ENCODE measurements around the gene RPUSD1. TPM values are rescaled to one million over a fixed set of nuclear protein-coding genes. Genes with fewer than 3 reads are reported as not detected.

Gene RPUSD1
- total RNA-seq, 1 experiment from 2014 or later: 48.6 TPM

DNA sequence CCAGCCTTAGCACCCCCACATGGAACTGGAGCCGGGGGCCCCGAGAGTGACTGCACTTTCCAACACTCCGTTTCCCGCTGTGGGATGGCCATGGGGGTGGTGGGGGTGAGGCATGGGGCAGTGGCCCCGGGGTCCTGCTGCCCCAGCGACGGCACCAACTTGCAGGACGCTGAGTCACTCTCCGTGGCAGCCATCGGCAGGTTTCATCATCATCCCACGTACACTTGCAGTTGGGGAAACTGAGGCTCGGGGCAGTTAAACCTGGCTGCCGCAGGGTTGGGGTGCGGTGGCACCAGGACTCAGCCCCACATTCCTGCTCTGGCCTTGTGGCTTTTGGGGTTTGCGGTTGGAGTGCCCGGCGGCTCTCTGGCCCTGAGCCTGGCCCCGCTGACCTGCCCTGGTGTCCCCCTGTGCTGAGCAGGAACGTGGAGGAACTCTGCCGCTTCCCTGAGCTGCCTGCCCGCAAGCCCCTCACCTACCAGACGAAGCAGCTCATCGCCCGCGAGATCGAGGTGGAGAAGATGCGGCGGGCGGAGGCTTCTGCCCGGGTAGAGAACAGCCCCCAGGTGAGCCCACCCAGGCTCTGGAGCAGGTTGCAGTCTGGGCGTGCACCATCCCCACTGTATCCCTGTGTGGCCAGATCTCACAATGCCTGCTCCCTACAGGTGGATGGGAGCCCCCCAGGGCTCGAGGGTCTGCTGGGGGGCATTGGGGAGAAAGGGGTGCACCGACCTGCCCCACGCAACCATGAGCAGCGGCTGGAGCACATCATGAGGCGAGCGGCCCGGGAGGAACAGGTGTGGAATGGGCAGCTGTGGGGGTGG is 8.3 kb upstream of the RPUSD1 start:
- Histone ChIP-seq H2BK120ac (ENCODE audit: low read depth, low read length, poor library complexity, severe bottlenecking) (no peak overlapping the region), H2AK5ac (ENCODE audit: insufficient read length, low read length) (no peak overlapping the region), H3K4me2 (ENCODE audit: insufficient read depth, insufficient read length, low read length) (no peak overlapping the region), H3K27ac (ENCODE audit: insufficient read length, low read depth, low read length) (no peak overlapping the region), H3K79me2 (ENCODE audit: insufficient read depth, low read length) (no peaks in the 10 kb centered on the region), H2BK5ac (ENCODE audit: insufficient read length, low read length) (no peak overlapping the region), H3K9me3 (ENCODE audit: control insufficient read depth, low read depth, low read length) (no peaks in the 10 kb centered on the region), H2BK15ac (ENCODE audit: low read depth, low read length) (no peak overlapping the region), H3T11ph (ENCODE audit: low read length) (no peak overlapping the region), H3K23me2 (ENCODE audit: insufficient read length, low read depth, low read length, poor library complexity, severe bottlenecking) (peaks cover 4% of the 10 kb centered on the region), H2BK20ac (ENCODE audit: low read depth, low read length, poor library complexity, severe bottlenecking) (no peak overlapping the region), H3K56ac (ENCODE audit: insufficient read length, low read depth, low read length) (no peak overlapping the region), H3K9ac (ENCODE audit: extremely low read depth, insufficient read length, low read length) (no peak overlapping the region), H3K79me1 (ENCODE audit: insufficient read depth, low read depth, low read length, poor library complexity, severe bottlenecking) (no peaks in the 10 kb centered on the region), H3K27me3 (ENCODE audit: insufficient read depth, low read length) (no peaks in the 10 kb centered on the region; the same call in 1 of the 2 replicates), H4K5ac (ENCODE audit: insufficient read length, low read depth, low read length) (no peak overlapping the region), H3K14ac (ENCODE audit: insufficient read depth, low read length) (no peak overlapping the region), H4K8ac (replicated peaks; ENCODE audit: insufficient read length, low read depth, low read length) (no peak overlapping the region), H3K18ac (ENCODE audit: insufficient read length, low read depth, low read length) (no peak overlapping the region), H2AFZ (ENCODE audit: low read length) (no peak overlapping the region), H3K23ac (ENCODE audit: insufficient read length, low read depth, low read length) (no peak overlapping the region), H3K4ac (ENCODE audit: low read depth, low read length) (no peak overlapping the region), H2BK12ac (ENCODE audit: insufficient read length, low read depth, low read length) (no peak overlapping the region), H3K4me1 (ENCODE audit: insufficient read depth, low read length) (no peaks in the 10 kb centered on the region), H4K20me1 (ENCODE audit: control insufficient read depth, insufficient read depth, insufficient read length) (no peaks in the 10 kb centered on the region), H4K91ac (ENCODE audit: insufficient read length, low read depth, low read length) (no peak overlapping the region)
- no CpG with 5 or more reads among the region's 38 CpGs for WGBS (ENCODE audit: extremely low coverage, insufficient read length, low lambda C conversion rate)
- H3K4me1 Mint-ChIP-seq: no peaks in the 10 kb centered on the region
- no peak for TF ChIP-seq CTCF (conservative IDR thresholded peaks at IDR 0.05)
- no peak overlapping the region for H3K4me3 Mint-ChIP-seq
- no peak overlapping the region for H3K27ac Mint-ChIP-seq
- H3K9me3 Mint-ChIP-seq: peaks cover 0 to 3% of the 10 kb centered on the region in 2 experiments; a peak in 1 of 5 replicates
- DNase-seq: no peak
- H3K36me3 Mint-ChIP-seq (ENCODE audit: insufficient read depth in 1 of 3, low read depth in 3 of 3): peaks cover 18 to 38% (median 25%) of the 10 kb centered on the region in 3 experiments; a peak in 6 of 7 replicates
- H3K27me3 Mint-ChIP-seq (ENCODE audit: low read depth): peaks cover 21% of the 10 kb centered on the region

Data from H9 (cell line).